Posterior cingulate gyrus (tissue), 11 donors: ENCODE measurements around the gene PHF13.
"Not testable (repeated sequence)": the region's sequence is repeated elsewhere in the genome, so short reads cannot be mapped to it uniquely, and the experiment has no call there.

ENCODE experiments used
- DNase-seq, 10 donors: peaks; one replicate each; pipeline versions ENCODE4 v3.0.0 to v3.0.0-alpha.2; 2020 to 2021; ENCODE audit warnings: mixed read lengths in 3 of 10
- intact Hi-C: fragments of 100-400 bp; cut with DNase I; formaldehyde crosslinking; loops from one replicate; pipeline ENCODE4 v1.15.1; 2023

Gene PHF13

DNA sequence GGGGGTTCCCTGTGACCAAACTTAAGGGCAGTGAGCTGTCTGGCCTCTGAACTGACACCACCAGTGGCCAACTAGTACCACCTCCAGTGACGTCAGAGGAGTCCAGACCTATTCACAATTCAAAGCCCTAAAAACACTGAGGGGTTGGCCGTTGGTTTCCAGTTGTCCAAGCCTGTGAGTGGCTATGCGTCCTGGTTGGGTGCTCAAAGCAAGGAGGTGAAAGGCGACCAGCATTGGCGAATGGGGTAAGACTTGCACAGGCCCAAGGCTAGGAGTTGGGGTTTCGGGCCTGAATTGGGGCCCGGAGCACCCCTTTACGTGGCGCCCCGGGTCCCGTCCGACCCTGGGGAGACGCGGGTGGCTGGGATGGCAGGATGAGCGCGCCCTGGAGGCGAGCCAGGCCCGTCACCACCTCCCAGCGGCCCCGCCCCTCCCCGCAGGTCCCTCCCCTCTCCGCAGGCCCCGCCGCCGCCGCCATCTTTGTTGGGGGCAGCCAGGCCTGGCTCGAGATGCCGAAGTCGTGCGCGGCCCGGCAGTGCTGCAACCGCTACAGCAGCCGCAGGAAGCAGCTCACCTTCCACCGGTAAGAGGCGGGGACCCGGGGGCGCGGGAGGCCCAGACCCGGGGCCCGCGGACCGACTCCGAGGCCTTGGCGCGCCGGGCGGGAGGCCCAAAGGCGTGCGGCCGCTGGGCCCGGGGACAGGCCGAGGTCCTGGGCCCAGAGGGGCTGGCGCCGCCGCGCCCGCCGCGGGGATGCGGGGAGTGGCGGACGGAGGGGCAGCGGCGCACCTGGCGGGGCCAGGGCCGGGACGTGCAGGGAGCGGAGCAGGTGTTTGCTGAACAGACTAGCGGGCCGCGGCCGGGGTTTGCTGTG, 11.4 kb downstream of the PHF13 start, which contains the start of gene THAP3:
THAP3 (plus strand) TSS at position 159 of the 874 bp plus-strand sequence; CDS start at position 510, 351 bp downstream.
- intact Hi-C loops, result loop anchor here (1.0 to 10.0 kb wide), 3 partner anchors 11 to 80 kb away; partner anchors contain the start of genes DNAJC11 and KLHL21
- DNase-seq, result peak; percentile 69 to 97 (median 82)

DNA sequence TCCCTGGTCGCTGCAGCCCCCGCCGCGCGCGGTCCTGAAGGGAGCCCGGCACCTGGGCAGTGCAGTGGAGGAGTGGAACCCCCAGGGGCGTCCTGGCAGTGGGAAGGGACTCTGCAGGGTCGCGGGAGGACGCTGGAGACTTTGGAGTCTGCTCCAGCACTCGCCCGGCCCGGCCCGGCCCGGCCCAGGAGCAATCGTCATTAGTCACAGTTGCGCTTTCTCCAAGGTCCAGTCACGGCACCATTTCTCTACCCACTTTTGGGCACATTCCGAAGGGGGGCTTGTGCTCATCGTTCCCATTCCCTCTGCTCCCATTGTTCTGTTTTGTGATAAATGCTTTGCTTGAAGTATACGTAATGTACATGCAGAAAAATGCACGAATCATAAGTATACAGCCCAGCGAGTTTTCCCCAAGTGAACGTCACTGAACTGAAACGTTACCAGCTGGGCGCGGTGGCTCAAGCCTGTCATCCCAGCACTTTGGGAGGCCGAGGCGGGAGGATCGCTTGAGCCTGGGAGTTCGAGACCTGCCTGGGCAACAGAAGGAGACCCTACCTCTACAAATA, 12.1 kb downstream of the PHF13 start:
- intact Hi-C loops, result loop anchor here (1.0 to 10.0 kb wide), 3 partner anchors 11 to 79 kb away; partner anchors contain the start of genes DNAJC11 and KLHL21
- peak in 3 of 10 donors; percentile 30 to 83 (median 67) for DNase-seq

- intact Hi-C loops, result loop anchor here (10.0 kb wide), 1 partner anchor 78 kb away; the partner anchor contains the start of gene DNAJC11
- no peak for DNase-seq
These were observed 13.5 kb downstream of the PHF13 start for GRCh38 chr1:6627031-6627430.

DNA sequence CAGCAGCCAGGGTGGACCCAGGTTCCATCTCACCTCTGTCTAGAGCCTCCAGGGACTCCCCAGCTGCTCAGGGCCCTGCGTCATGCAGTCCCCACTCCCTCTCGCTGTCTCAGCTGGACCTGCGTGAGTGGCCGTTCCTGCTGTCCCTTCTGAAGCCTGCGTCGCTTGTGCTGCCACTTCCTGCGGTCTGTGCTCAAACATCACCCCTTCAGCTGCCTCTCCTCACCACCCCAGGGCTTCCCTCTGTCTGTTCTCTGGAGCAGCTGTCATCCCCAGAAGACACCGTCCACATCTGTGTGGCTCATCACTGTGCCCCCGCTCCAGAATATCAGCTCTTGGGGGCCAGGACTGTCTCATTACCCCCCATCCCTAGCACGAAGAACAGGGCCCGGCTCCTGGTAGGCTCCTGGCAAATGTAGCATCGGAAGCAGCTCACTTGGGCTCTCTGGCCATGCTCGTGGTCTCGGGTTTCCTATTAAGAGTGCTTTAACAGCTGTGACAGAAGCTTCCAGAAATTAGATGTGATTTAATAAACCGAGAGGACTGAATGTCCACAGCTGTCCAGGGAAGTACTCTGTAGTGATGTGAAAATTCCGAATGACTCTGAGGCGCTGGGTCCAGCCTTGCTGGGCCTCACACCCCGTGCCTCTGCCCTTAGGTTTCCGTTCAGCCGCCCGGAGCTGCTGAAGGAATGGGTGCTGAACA, 14.5 kb downstream of the PHF13 start:
- intact Hi-C loops, result loop anchor here (10.0 kb wide), 1 partner anchor 77 kb away; the partner anchor contains the start of gene DNAJC11

GRCh38 chr1:6628971-6629479, 15.5 kb downstream of the PHF13 start:
- intact Hi-C loops, result loop anchor here (10.0 kb wide), 1 partner anchor 76 kb away; the partner anchor contains the start of gene DNAJC11
- DNase-seq, result no peak

More for the DNA sequence above, 14.5 kb downstream of the PHF13 start:
- peak in 1 of 10 donors; percentile 37 for DNase-seq

DNA sequence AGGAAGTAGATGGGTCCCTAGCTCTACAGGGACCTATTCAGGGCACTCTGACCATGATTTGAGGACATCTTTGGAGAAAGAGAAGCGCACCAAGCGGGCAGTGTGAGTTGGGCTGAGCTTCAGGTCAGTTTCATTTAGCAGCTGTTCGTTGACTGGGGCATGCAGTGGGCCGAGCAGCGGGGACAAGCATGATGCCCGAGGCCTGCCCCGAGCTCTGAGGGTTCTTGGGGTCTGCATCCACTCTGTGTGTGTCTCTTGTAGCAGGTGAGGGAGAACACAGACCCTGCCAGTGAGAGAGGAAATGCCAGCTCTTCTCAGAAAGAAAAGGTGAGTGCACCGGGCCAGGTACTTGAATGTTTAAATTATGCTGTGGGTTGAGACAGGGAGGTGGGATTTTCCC, 16.5 kb downstream of the PHF13 start:
- intact Hi-C loops, result no loop called here
- no peak for DNase-seq

DNA sequence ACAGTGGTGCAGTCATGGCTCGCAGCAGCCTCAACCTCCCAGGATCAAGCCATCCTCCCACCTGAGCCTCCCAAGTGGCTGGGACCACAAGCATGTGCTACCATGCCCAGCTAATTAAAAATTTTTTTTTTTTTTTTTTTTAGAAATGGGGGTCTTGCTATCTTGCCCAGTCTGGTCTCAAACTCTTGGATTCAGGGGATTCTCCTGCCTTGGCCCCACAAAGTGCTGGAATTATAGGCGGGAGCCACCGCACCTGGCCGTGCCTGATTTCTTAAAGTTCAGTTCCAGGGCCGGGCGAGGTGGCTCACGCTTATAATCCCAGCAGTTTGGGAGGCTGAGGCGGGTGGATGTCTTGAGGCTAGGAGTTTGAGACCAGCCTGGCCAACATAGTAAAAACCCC, 17.5 kb downstream of the PHF13 start:
- DNase-seq, result peak in 2 of 10 donors; percentile 47 to 49
- intact Hi-C loops, result no loop called here

GRCh38 chr1:6632588-6633514, 19.3 kb downstream of the PHF13 start:
- DNase-seq, result peak in 2 of 10 donors; percentile 51 to 58

GRCh38 chr1:6634371-6635052, 21.0 kb downstream of the PHF13 start:
- intact Hi-C loops, result no loop called here
- peak in 8 of 10 donors; percentile 35 to 90 (median 50) for DNase-seq

More at GRCh38 chr1:6632588-6633514, 19.3 kb downstream of the PHF13 start:
- intact Hi-C loops, result no loop called here

DNA sequence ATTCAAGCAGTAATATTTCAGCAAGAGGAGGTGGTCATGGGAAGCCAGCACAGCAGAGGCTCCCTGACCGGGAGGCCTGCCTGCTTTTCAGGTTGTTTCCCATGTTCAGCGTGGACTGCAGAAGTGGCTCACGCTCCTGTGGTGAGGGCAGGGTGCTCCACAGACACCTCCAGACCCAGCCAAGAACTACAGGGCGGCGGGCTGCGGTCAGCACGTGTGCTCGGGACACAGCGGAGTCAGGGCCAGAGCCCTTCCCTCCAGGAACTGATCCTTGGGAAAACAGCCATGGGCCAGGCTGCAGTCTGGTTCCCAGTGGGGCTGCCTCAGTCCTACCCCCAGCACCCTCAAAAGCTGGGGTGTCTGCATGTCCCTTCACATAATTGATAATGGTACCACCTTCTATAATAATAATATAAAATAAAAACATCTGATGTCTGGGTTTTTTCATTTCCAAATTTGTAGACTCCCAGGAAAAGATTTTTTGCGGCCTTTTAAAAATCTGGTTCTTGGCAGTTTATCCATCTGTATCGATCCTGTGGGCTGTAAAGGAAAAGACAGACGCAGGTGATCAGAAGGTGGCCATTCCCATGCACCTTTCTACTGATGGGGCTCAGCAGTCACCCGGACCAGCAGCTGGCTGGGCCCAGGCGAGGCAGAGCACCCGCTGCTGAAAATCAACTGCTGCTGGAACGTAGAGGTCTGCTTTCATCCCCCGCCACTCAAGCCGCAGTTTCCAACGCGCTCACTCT, 21.8 kb downstream of the PHF13 start:
- peak in 2 of 10 donors; percentile 37 to 66 for DNase-seq
- intact Hi-C loops, result no loop called here

- intact Hi-C loops, result no loop called here
- peak in 2 of 10 donors; percentile 1 to 55 for DNase-seq
These were observed 22.6 kb downstream of the PHF13 start for GRCh38 chr1:6635910-6636760.

GRCh38 chr1:6636778-6637177, 23.2 kb downstream of the PHF13 start:
- peak in 2 of 10 donors; percentile 3 to 31 for DNase-seq
- intact Hi-C loops, result not testable (repeated sequence)

GRCh38 chr1:6637770-6638169, 24.2 kb downstream of the PHF13 start:
- intact Hi-C loops, result no loop called here
- peak in 1 of 10 donors; percentile 14 for DNase-seq

GRCh38 chr1:6638226-6638625, 24.7 kb downstream of the PHF13 start:
- DNase-seq, result peak; percentile 47 to 97 (median 79)
- intact Hi-C loops, result no loop called here

DNA sequence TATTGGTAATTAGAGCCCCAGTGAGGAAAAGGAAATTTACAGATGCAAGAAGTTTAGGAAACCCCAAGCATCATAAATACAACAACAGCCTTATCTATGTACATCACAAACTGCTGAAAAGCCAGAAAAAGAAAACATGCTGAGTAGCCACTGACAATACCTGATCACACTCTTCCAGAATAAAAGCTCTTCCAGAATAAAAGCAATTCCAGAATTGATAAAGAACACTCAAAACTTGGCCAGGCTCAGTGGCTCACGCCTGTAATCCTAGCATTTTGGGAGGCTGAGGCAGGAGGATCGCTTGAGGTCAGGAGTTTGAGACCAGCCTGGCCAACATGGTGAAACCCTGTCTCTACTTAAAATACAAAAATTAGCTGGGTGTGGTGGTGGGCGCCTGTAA, 27.3 kb downstream of the PHF13 start:
- intact Hi-C loops, DNase-seq: not testable (repeated sequence)

GRCh38 chr1:6645018-6645417, 31.5 kb downstream of the PHF13 start:
- intact Hi-C loops, result no loop called here
- peak in 1 of 10 donors; percentile 14 for DNase-seq
